ENCODE results near the gene ESYT1. TPM values are rescaled to one million over a fixed set of nuclear protein-coding genes. Genes with fewer than 3 reads are reported as not detected.

The ESYT1 gene
- total and polyA plus RNA-seq, 9 of the 15 experiments (the other 6 are each of a cell fraction or from before 2014, with no cell fraction given) = 132 to 420 (median 164) TPM

DNA sequence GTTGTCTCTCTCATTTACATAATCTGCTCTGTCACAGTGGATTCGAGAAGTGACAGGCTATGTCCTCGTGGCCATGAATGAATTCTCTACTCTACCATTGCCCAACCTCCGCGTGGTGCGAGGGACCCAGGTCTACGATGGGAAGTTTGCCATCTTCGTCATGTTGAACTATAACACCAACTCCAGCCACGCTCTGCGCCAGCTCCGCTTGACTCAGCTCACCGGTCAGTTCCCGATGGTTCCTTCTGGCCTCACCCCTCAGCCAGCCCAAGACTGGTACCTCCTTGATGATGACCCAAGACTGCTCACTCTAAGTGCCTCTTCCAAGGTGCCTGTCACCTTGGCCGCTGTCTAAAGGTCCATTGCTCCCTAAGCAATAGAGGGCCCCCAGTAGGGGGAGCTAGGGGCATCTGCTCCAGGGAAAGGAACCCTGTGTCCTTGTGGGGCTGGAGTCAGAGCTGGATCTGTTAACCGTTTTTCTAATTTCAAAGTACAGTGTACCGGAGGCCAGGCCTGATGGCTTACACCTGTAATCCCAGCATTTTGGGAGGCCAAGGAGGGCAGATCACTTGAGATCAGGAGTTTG, 43.0 kb upstream of the ESYT1 start (continued):
- TF ChIP-seq, protein P1, sequence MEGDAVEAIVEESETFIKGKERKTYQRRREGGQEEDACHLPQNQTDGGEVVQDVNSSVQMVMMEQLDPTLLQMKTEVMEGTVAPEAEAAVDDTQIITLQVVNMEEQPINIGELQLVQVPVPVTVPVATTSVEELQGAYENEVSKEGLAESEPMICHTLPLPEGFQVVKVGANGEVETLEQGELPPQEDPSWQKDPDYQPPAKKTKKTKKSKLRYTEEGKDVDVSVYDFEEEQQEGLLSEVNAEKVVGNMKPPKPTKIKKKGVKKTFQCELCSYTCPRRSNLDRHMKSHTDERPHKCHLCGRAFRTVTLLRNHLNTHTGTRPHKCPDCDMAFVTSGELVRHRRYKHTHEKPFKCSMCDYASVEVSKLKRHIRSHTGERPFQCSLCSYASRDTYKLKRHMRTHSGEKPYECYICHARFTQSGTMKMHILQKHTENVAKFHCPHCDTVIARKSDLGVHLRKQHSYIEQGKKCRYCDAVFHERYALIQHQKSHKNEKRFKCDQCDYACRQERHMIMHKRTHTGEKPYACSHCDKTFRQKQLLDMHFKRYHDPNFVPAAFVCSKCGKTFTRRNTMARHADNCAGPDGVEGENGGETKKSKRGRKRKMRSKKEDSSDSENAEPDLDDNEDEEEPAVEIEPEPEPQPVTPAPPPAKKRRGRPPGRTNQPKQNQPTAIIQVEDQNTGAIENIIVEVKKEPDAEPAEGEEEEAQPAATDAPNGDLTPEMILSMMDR (IDR thresholded peaks at IDR 0.05 in 2 of 3, conservative IDR thresholded peaks at IDR 0.05 in 1 of 3; ENCODE audit: insufficient read depth in 2 of 3, low read depth in 1 of 3, low read length in 3 of 3) = peak; percentile 73 to 85 (median 81)
- TF ChIP-seq ZFP1 (CRISPR knock-in tag; IDR thresholded peaks at IDR 0.05) = no peak
- TF ChIP-seq, protein P2, sequence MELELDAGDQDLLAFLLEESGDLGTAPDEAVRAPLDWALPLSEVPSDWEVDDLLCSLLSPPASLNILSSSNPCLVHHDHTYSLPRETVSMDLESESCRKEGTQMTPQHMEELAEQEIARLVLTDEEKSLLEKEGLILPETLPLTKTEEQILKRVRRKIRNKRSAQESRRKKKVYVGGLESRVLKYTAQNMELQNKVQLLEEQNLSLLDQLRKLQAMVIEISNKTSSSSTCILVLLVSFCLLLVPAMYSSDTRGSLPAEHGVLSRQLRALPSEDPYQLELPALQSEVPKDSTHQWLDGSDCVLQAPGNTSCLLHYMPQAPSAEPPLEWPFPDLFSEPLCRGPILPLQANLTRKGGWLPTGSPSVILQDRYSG (tag; conservative IDR thresholded peaks at IDR 0.05; ENCODE audit: low read depth) = no peak
- no peak for TF ChIP-seq SMAD1 (IDR thresholded peaks at IDR 0.05; ENCODE audit: low read depth, low read length, partially characterized antibody)
- no peak for TF ChIP-seq TEAD2 (tag; IDR thresholded peaks at IDR 0.05)
- TF ChIP-seq RFX5 (IDR thresholded peaks at IDR 0.05; ENCODE audit: low read depth, low read length) = no peak
- no peak for TF ChIP-seq NFXL1 (CRISPR knock-in tag; IDR thresholded peaks at IDR 0.05)
- TF ChIP-seq, protein P3, sequence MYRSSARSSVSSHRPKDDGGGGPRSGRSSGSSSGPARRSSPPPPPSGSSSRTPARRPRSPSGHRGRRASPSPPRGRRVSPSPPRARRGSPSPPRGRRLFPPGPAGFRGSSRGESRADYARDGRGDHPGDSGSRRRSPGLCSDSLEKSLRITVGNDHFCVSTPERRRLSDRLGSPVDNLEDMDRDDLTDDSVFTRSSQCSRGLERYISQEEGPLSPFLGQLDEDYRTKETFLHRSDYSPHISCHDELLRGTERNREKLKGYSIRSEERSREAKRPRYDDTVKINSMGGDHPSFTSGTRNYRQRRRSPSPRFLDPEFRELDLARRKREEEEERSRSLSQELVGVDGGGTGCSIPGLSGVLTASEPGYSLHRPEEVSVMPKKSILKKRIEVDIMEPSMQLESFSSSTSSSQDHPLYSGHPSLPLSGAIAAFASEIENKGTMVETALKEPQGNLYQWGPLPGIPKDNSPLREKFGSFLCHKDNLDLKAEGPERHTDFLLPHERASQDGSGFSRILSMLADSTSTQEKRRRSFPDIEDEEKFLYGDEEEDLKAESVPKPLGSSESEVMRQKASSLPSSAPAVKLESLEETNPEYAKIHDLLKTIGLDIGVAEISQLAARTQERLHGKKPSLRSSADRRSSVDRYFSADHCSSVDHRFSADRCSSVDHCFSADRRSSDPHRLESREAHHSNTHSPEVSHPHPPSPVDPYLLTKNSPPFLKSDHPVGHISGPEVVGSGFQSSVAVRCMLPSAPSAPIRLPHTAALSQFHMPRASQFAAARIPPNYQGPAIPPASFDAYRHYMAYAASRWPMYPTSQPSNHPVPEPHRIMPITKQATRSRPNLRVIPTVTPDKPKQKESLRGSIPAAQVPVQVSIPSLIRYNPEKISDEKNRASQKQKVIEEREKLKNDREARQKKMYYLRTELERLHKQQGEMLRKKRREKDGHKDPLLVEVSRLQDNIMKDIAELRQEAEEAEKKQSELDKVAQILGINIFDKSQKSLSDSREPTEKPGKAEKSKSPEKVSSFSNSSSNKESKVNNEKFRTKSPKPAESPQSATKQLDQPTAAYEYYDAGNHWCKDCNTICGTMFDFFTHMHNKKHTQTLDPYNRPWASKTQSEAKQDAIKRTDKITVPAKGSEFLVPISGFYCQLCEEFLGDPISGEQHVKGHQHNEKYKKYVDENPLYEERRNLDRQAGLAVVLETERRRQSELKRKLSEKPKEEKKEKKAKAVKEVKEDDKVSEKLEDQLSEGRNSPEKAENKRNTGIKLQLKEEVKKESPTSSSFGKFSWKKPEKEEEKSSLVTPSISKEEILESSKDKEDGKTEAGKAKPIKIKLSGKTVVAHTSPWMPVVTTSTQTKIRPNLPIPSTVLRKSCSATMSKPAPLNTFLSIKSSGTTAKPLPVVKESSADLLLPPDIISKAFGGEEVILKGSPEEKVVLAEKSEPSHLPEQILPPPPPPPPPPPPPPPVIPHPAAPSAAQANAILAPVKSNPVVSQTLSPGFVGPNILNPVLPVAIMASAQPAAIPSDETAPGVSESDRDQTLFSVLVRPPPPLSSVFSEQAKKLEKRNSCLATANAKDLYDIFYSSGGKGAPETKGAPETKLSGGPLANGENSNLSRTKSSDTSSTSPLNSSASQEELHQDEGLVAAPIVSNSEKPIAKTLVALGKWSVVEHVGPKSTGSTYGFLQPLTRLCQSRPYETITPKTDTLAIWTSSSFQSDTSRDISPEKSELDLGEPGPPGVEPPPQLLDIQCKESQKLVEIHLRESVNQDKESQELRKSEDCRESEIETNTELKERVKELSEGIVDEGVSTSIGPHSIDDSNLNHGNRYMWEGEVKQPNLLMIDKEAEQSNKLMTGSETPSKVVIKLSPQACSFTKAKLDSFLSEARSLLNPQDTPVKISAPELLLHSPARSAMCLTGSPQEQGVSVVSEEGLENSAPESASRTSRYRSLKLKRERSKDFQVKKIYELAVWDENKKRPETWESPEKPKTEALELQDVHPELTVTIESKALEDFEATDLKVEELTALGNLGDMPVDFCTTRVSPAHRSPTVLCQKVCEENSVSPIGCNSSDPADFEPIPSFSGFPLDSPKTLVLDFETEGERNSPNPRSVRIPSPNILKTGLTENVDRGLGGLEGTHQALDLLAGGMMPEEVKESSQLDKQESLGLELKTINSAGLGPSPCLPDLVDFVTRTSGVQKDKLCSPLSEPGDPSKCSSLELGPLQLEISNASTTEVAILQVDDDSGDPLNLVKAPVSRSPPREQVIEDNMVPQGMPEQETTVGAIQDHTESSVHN (IDR thresholded peaks at IDR 0.05; ENCODE audit: borderline replicate concordance in 1 of 2, low read depth in 1 of 2) = no peak
- TF ChIP-seq RAD21 (CRISPR knock-in tag; conservative IDR thresholded peaks at IDR 0.05 in 1 of 2, IDR thresholded peaks at IDR 0.05 in 1 of 2) = peak in 1 of 2 experiments; percentile 58; a peak in 3 of 4 replicates
- TF ChIP-seq STAT5A (IDR thresholded peaks at IDR 0.05; ENCODE audit: borderline replicate concordance, low read length) = no peak

Measured in K562 (cell line).